ENCODE data around the gene AUH.

Gene AUH

DNA sequence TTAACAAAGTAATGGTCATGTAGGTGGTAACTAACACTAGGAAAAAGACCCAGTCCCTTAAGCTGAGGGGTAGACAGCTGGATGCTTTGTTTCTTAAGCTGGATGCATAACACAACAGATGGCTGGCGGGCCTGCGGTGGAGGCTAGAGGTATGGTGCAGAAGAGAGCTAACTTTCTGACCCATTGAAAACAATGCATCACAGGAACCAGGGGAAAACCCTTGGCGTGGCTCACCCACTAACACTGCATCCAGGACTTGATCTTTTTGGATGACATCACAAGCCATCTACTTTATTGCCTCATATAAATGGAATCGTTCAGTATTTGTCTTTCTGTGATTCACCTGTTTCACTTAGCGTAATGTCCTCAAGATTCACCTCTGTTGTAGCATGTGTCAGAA is 138.7 kb downstream of the AUH start:
- Mint-ChIP-seq H3K27ac (no peak overlapping the region), H3K27me3 (no peaks in the 10 kb centered on the region), H3K36me3 (ENCODE audit: low read depth) (peaks cover 31% of the 10 kb centered on the region), H3K4me1 (ENCODE audit: low read depth) (peaks cover 7% of the 10 kb centered on the region), H3K4me3 (no peak overlapping the region), H3K9me3 (no peaks in the 10 kb centered on the region)
- intact Hi-C loops (cut with micrococcal nuclease), result no loop called here

DNA sequence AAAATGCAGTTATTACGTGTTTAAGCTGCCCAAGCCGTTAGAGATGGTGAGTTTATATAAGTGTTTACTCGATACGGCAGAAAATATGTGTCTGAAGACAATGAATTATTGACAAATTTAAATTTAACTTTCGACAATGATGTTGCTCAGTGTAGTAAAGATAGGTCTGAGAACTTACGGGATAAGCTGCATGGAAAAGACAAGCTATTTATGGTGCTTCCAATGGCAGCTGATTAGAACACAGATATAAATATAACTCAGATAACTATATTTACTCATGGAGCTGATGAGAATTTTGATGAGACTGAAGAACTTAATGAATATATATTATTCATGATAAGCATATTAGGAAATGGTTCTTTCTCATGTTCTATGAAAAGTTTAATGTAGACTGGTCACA is 139.3 kb downstream of the AUH start:
- Mint-ChIP-seq H3K4me1 (ENCODE audit: low read depth) (peaks cover 7% of the 10 kb centered on the region), H3K36me3 (ENCODE audit: low read depth) (peaks cover 36% of the 10 kb centered on the region), H3K9me3 (no peaks in the 10 kb centered on the region), H3K4me3 (no peak overlapping the region), H3K27me3 (no peaks in the 10 kb centered on the region), H3K27ac (no peak overlapping the region)
- intact Hi-C loops (cut with micrococcal nuclease), result no loop called here

DNA sequence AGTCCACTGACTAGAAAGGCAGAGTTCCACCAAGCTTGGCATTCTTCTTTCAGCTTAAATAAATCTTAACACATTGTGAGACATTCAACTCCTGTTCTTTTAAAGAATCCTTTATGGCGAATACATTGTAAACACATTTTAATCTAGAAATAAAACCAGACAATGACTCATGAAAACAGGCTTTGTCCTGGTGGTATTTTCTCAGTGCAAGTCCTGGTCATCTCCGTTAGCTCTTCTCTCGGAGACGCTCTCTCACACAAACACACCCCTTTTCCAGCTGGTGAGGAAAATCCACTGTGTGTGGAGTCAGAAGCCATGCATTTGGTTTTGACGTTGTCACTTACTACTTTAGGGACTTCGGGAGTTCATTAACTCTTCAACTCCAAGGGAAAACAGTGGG is 140.4 kb downstream of the AUH start:
- Mint-ChIP-seq H3K27ac (no peak overlapping the region), H3K4me3 (no peak overlapping the region), H3K9me3 (no peaks in the 10 kb centered on the region), H3K4me1 (ENCODE audit: low read depth) (peaks cover 7% of the 10 kb centered on the region), H3K27me3 (no peaks in the 10 kb centered on the region), H3K36me3 (ENCODE audit: low read depth) (peaks cover 43% of the 10 kb centered on the region)
- intact Hi-C loops (cut with micrococcal nuclease), result no loop called here

DNA sequence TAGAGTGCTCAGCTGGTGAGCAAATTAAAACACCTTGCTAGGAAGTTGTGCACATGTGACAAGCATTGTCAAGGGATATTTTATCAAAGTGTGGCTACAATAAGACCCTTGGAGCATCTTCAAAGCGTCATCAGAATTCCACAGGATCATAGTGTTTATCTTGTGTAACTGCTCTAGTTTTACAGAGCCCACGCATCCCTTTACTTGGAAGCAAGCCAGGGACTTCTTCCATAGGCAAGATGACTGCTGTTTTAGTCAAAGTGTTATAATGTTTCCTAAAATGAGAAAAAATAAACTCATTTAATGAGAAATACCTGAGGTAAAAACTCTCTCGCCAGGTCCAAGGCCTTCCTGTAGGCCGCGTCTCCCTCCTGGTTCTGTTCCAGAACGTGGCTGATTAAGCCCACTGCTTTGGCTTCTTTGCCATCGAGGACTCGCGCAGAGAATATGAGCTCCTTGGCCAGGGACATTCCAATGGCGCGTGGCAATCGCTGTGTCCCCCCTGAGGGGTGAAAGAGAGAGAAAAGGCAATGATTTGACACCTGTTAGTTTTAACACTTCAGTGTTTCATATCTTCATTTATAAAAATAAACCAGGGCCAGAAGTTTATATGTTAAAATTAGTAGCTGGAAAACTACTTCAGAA is 141.1 kb downstream of the AUH start:
- intact Hi-C loops (cut with micrococcal nuclease), result no loop called here
- no peaks in the 10 kb centered on the region for H3K9me3 Mint-ChIP-seq
- no peak overlapping the region for H3K27ac Mint-ChIP-seq
- peaks cover 46% of the 10 kb centered on the region for H3K36me3 Mint-ChIP-seq (ENCODE audit: low read depth)
- H3K4me1 Mint-ChIP-seq (ENCODE audit: low read depth), result peaks cover 7% of the 10 kb centered on the region
- H3K4me3 Mint-ChIP-seq, result no peak overlapping the region
- no peaks in the 10 kb centered on the region for H3K27me3 Mint-ChIP-seq

DNA sequence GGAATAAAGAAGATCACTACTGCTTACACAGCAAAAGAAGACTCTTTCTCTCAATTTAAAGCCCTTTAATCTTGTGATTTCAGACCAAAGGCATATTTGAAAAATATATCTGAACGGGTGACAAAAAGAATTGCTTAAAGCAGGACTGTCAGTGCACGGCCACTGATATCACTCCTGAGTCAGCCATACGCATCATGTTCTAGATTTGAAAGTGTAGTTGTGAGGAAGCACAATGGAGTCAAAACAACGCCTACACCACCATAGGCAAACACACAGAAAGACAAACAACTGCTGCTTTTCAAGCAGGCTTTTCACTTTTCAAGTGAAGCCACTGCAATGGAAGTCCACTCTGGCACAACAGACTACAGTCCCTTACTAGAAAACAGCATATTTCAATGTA is 141.7 kb downstream of the AUH start:
- Mint-ChIP-seq H3K36me3 (ENCODE audit: low read depth) (peaks cover 49% of the 10 kb centered on the region), H3K4me1 (ENCODE audit: low read depth) (peaks cover 7% of the 10 kb centered on the region), H3K9me3 (no peaks in the 10 kb centered on the region), H3K4me3 (no peak overlapping the region), H3K27ac (no peak overlapping the region), H3K27me3 (no peaks in the 10 kb centered on the region)
- intact Hi-C loops (cut with micrococcal nuclease), result no loop called here

DNA sequence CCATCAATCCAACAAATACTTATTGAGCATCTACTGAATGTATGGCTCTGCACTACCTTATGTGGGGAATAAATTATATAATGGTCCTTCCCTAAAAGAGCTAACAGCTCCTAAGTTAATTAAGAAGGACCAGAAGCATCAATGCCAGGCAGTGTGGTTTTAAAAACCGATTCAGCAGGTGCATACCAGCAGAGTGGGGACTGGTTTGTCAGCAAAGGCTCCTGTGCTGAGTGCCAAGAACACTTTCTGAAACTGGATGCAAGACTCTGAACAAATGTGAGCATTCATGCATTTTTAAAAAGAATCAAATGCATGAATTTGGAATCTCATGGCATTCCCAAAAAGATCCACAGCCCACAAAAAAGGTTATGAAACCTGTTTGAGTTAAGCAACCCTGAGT is 142.2 kb downstream of the AUH start:
- Mint-ChIP-seq H3K36me3 (ENCODE audit: low read depth) (peaks cover 49% of the 10 kb centered on the region), H3K9me3 (no peaks in the 10 kb centered on the region), H3K4me1 (ENCODE audit: low read depth) (peaks cover 7% of the 10 kb centered on the region), H3K27ac (no peak overlapping the region), H3K4me3 (no peak overlapping the region), H3K27me3 (no peaks in the 10 kb centered on the region)
- intact Hi-C loops (cut with micrococcal nuclease), result no loop called here

DNA sequence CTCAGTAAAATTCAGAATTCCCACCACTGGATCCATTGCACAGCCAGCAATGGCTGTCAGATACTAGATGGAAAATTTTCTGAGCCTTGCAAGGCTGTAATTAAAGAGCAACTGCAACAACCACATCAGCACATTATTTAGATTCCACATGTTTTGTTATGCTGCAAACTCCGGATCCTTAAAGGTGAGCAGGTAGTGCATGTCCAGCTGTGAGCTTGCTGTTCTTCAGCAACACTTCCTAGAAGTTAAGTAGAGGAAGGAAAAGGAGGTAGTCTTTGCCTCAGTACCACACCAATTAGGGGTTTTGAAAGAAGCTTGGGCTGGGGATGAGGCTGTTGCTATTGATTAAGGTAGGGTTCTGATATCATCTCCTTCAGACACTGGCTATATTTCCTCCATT is 144.3 kb downstream of the AUH start:
- Mint-ChIP-seq H3K27me3 (no peaks in the 10 kb centered on the region), H3K4me3 (no peak overlapping the region), H3K36me3 (ENCODE audit: low read depth) (peaks cover 57% of the 10 kb centered on the region), H3K27ac (no peak overlapping the region), H3K9me3 (no peaks in the 10 kb centered on the region), H3K4me1 (ENCODE audit: low read depth) (no peaks in the 10 kb centered on the region)
- intact Hi-C loops (cut with micrococcal nuclease), result no loop called here

DNA sequence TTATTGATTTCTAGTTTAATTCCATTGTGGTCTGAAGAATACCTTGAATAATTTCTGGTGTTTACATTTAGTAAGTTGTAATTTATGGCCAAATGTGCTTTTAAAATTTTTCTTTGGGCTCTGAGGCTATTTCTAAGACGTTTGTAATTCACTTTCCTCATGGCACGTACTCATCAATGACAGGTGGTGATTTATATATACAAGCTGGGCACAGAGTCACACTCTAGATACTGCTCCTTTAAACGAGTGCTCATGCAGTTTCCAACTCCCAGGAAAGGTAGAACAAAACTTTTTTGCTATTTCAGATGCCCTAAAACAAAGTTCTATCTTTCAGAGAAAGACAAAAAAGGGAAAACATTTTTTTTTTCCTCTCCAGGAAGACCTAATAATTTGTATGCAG is 146.9 kb downstream of the AUH start:
- H3K9me3 Mint-ChIP-seq, result no peaks in the 10 kb centered on the region
- H3K36me3 Mint-ChIP-seq (ENCODE audit: low read depth), result peaks cover 45% of the 10 kb centered on the region
- H3K27ac Mint-ChIP-seq, result no peak overlapping the region
- H3K27me3 Mint-ChIP-seq, result no peaks in the 10 kb centered on the region
- peaks cover 7% of the 10 kb centered on the region for H3K4me1 Mint-ChIP-seq (ENCODE audit: low read depth)
- intact Hi-C loops (cut with micrococcal nuclease), result no loop called here
- no peak overlapping the region for H3K4me3 Mint-ChIP-seq

DNA sequence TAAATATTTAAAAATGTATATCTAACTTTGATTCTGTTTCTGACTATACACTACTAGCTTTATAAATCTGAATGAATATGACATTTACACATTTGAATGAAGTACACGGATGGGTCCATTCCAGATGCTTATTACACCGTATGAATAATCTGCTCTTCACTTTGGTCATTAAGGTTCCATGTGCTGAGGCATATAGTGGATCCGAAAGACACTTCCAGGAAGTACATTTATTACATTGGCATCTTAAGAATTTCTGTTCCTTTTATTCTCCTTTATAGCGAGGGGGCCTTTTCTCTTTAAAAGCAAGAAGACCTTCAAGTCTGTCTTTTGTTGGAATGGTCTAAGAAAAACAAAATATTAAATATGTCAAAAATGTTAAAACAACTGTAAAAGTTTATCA is 147.6 kb downstream of the AUH start:
- intact Hi-C loops (cut with micrococcal nuclease), result no loop called here
- Mint-ChIP-seq H3K27me3 (no peaks in the 10 kb centered on the region), H3K9me3 (no peaks in the 10 kb centered on the region), H3K36me3 (ENCODE audit: low read depth) (peaks cover 37% of the 10 kb centered on the region), H3K27ac (no peak overlapping the region), H3K4me1 (ENCODE audit: low read depth) (peaks cover 11% of the 10 kb centered on the region), H3K4me3 (no peak overlapping the region)

DNA sequence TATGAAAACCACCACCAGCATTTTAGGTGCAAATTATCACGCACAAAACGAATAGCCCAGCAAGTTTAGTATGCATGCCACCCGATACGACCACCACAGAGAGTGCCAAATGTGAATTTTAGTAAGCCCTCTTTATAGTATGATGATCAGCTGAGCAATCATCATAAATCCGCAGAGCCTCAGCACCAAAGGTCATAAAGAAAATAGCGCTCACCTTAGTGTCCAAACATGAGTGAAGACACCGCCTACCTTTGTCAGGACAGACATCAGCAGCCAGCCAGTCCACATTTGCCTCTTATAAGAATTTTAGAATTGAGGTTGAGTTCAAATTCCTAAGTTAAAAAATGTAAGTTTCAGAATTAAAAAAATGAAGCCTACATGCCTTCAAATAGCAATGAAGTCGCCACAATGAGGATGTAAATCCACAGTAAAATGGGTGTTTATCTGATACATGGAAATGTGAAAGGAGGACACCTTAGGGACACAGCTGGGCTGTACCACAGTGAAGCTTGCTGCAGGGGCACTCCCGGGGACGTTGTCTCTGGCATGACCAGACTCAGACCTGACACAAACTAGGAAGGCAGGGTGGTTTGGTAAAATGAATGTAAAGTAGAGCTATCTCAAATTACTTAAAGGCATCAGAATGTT is 149.0 kb downstream of the AUH start:
- no peaks in the 10 kb centered on the region for H3K27me3 Mint-ChIP-seq
- intact Hi-C loops (cut with micrococcal nuclease), result no loop called here
- no peak overlapping the region for H3K27ac Mint-ChIP-seq
- no peak overlapping the region for H3K4me3 Mint-ChIP-seq
- peaks cover 25% of the 10 kb centered on the region for H3K4me1 Mint-ChIP-seq (ENCODE audit: low read depth)
- H3K9me3 Mint-ChIP-seq, result no peaks in the 10 kb centered on the region
- H3K36me3 Mint-ChIP-seq (ENCODE audit: low read depth), result peaks cover 24% of the 10 kb centered on the region

DNA sequence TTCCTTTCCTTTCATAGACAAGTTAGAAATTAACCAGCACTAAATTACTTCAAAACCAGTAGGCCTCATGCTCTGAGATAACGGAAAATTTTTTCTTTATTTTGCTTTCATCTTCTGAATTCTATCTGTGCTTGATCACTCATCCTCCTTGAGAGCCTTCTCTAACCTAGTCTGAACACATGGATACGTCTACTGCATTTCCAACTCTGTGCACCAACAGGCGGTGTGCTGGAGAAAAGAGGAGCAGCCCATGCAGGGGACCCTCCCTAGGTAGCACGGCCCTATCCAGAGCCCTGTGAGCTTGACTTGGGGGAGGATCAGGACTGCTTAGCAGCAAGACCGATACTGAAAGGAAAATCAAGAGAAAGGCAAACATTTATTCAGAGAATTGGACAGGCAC is 149.8 kb downstream of the AUH start:
- Mint-ChIP-seq H3K9me3 (no peaks in the 10 kb centered on the region), H3K4me1 (ENCODE audit: low read depth) (peaks cover 32% of the 10 kb centered on the region), H3K36me3 (ENCODE audit: low read depth) (peaks cover 16% of the 10 kb centered on the region), H3K27ac (no peak overlapping the region), H3K4me3 (no peak overlapping the region), H3K27me3 (no peaks in the 10 kb centered on the region)
- intact Hi-C loops (cut with micrococcal nuclease), result no loop called here

DNA sequence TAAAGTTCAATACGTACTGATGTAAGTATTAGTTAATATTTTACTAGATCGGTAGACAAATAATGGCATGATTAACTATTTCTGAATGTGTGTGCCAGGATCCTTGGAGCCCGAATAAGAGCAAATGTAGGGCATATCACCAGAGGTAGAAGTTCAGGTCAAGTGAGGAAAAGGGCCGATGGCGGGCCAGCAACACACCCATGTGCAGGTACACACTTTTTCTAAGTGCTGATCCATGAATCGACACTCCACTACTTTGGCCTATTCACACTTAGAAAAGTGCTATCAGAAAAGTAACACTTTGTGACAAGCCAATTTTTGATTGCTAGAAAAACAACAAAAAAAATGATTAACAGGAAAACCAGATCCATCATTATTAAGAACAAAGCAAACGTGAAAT is 150.3 kb downstream of the AUH start:
- Mint-ChIP-seq H3K4me3 (no peak overlapping the region), H3K4me1 (ENCODE audit: low read depth) (peaks cover 32% of the 10 kb centered on the region), H3K27me3 (no peaks in the 10 kb centered on the region), H3K9me3 (no peaks in the 10 kb centered on the region), H3K27ac (no peak overlapping the region), H3K36me3 (ENCODE audit: low read depth) (peaks cover 14% of the 10 kb centered on the region)
- intact Hi-C loops (cut with micrococcal nuclease), result no loop called here

DNA sequence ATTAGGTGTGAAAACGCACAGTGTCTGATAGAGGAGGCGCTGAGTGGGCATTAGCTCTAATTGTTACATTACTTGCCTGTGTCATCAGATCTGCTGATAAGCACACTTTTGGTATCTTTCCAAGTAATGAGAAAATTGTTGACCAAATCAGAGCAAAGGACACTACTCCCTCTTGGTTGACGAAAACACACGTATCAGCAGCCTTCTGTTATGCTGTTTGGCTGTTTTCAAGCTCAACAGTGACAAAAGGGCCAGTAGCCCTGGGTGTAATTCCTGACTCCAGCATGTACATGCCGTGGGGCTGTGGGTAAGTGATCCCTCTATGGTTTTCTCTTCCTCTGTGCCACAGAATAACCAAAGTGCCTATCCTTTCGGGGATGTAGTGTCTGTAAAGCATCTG is 151.4 kb downstream of the AUH start:
- Mint-ChIP-seq H3K4me1 (ENCODE audit: low read depth) (peaks cover 32% of the 10 kb centered on the region), H3K4me3 (no peak overlapping the region), H3K9me3 (no peaks in the 10 kb centered on the region), H3K27me3 (no peaks in the 10 kb centered on the region), H3K36me3 (ENCODE audit: low read depth) (peaks cover 9% of the 10 kb centered on the region), H3K27ac (peak overlapping the region; percentile 8)
- intact Hi-C loops (cut with micrococcal nuclease), result no loop called here

DNA sequence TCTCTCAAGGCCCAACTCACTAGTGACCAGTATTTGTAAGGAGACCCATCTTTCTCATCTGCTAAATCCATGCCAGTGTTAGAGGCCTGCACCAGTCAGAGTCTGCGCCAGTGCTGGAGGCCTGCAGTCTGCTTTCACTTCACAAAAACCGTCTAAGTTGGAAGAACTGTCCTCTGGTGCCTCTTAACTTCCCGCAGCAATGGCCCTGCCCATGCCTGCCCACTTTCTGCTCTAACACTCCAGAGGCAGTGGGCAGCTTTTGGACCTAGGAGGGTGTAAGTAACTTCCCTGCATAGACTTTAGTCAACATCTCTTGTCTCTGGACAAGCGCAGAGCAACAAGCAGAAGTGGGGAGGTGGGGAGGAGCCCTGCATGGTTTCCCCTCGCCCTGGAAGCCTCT is 152.9 kb downstream of the AUH start:
- no peaks in the 10 kb centered on the region for H3K9me3 Mint-ChIP-seq
- no peaks in the 10 kb centered on the region for H3K27me3 Mint-ChIP-seq
- intact Hi-C loops (cut with micrococcal nuclease), result no loop called here
- H3K36me3 Mint-ChIP-seq (ENCODE audit: low read depth), result peaks cover 9% of the 10 kb centered on the region
- H3K4me1 Mint-ChIP-seq (ENCODE audit: low read depth), result peaks cover 36% of the 10 kb centered on the region
- peak overlapping the region; percentile 77 for H3K27ac Mint-ChIP-seq
- H3K4me3 Mint-ChIP-seq, result no peak overlapping the region

DNA sequence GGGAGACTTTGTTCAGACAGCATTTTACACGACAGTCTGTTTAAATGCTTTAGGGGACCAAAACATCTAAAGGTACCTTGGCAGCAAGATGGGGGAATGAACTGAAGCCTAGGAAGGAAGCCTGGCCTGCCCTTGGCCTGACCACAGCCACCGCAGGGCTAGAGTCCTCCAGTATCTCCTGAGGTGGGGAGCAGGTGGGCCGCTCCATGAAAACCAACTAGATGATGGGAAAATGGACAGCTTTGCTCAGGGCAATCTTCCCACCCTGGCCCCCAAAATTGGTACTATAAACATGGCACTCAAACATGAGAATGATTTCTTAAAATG is 153.3 kb downstream of the AUH start:
- Mint-ChIP-seq H3K27ac (peak overlapping the region; percentile 77), H3K4me3 (no peak overlapping the region), H3K9me3 (peaks cover under 1% of the 10 kb centered on the region), H3K36me3 (ENCODE audit: low read depth) (peaks cover 6% of the 10 kb centered on the region), H3K27me3 (no peaks in the 10 kb centered on the region), H3K4me1 (ENCODE audit: low read depth) (peaks cover 38% of the 10 kb centered on the region)
- intact Hi-C loops (cut with micrococcal nuclease), result no loop called here
